Fibroblast of lung (primary cell): ENCODE results near the gene PDGFC. TPM values are rescaled to one million over a fixed set of nuclear protein-coding genes. Genes with fewer than 3 reads are reported as not detected.

Source experiments
- DNase-seq, 2 donors: peaks; one replicate each; pipeline versions ENCODE4 v3.0.0 to v3.0.0-alpha.2; 2010; ENCODE audit warnings: low read depth in 2 of 2
- H2AFZ ChIP-seq: 2 replicates; pipeline ENCODE4 v1.5.1; 2012; ENCODE audit warnings: low read length, control low read depth, inconsistent platforms
- H3K27ac ChIP-seq: 2 replicates; pipeline ENCODE4 v1.5.1; 2011; ENCODE audit warnings: low read length, control low read depth; ENCODE audit not compliant: insufficient read depth
- H3K27me3 ChIP-seq: 2 replicates; pipeline ENCODE4 v1.5.1; 2011; ENCODE audit warnings: mild to moderate bottlenecking, low read length; ENCODE audit not compliant: control insufficient read depth, insufficient read depth
- H3K36me3 ChIP-seq: 2 replicates; pipeline ENCODE4 v1.5.1; 2011; ENCODE audit warnings: low read length; ENCODE audit not compliant: control insufficient read depth, insufficient read depth
- H3K4me1 ChIP-seq: 2 replicates; pipeline ENCODE4 v1.5.1; 2011; ENCODE audit warnings: low read length; ENCODE audit not compliant: control insufficient read depth, insufficient read depth; ENCODE audit errors: extremely low read depth
- H3K4me2 ChIP-seq: 2 replicates; pipeline ENCODE4 v1.5.1; 2011; ENCODE audit warnings: low read length, control low read depth; ENCODE audit not compliant: insufficient read depth; ENCODE audit errors: extremely low read depth
- H3K4me3 ChIP-seq, 4 experiments: fragments of 200-600 bp in 1 of 4; sonication (generic) in 1 of 4; replicated peaks in 1 of 4; 2 replicates each; pipeline ENCODE4 v1.5.1; 2011 to 2016; ENCODE audit warnings: low read length in 4 of 4, low read depth in 3 of 4, mild to moderate bottlenecking in 3 of 4, control low read depth in 2 of 4, inconsistent platforms in 1 of 4, mixed read lengths in 1 of 4; ENCODE audit not compliant: insufficient read depth in 1 of 4; ENCODE audit errors: control extremely low read depth in 1 of 4
- H3K79me2 ChIP-seq: 2 replicates; pipeline ENCODE4 v1.5.1; 2012; ENCODE audit warnings: mild to moderate bottlenecking, low read length, inconsistent platforms; ENCODE audit not compliant: control insufficient read depth, insufficient read depth
- H3K9ac ChIP-seq: 2 replicates; pipeline ENCODE4 v1.5.1; 2011; ENCODE audit warnings: mild to moderate bottlenecking, low read length, control low read depth; ENCODE audit not compliant: insufficient read depth
- H3K9me3 ChIP-seq: 2 replicates; pipeline ENCODE4 v1.5.1; 2012; ENCODE audit warnings: low read depth, low read length; ENCODE audit not compliant: control insufficient read depth, insufficient read depth
- H4K20me1 ChIP-seq: 2 replicates; pipeline ENCODE4 v1.5.1; 2011; ENCODE audit warnings: low read length; ENCODE audit not compliant: control insufficient read depth, insufficient read depth; ENCODE audit errors: extremely low read depth
- EZH2 ChIP-seq: IDR thresholded peaks from 2 replicates; pipeline ENCODE4 v1.5.1; 2012; ENCODE audit warnings: low read length, control low read depth, mild to moderate bottlenecking; ENCODE audit errors: missing control alignments
- polyA plus RNA-seq, 2 donors: library from polyadenylated mRNA; depleted of rRNA in 1 of 2; stranded (reverse) in 1 of 2; unstranded in 1 of 2; fragments of >200 nt; gene quantifications; 2 replicates each; pipeline ENCODE4 v1.2.1, GENCODE V29; 2011 to 2012; ENCODE audit warnings: missing spikeins in 1 of 2
- total RNA-seq: library from RNA; depleted of rRNA; stranded (reverse); fragments of >200 nt; gene quantifications from 2 replicates; pipeline ENCODE4 v1.2.1, GENCODE V29; 2014
- TF ChIP-seq, protein P1 (sequence below), 2 donors: IDR thresholded peaks in 1 of 2; conservative IDR thresholded peaks in 1 of 2; 1 replicate in 1 of 2; 2 replicates in 1 of 2; pipeline ENCODE4 v1.5.1; 2011 to 2012; ENCODE audit warnings: low read length in 2 of 2, control low read depth in 1 of 2, inconsistent platforms in 1 of 2, low read depth in 1 of 2, mild to moderate bottlenecking in 1 of 2

The PDGFC gene
- total and polyA plus RNA-seq, 2 donors (not counting 1 experiment from before 2014, with no cell fraction given) = 43.4 to 103 TPM

DNA sequence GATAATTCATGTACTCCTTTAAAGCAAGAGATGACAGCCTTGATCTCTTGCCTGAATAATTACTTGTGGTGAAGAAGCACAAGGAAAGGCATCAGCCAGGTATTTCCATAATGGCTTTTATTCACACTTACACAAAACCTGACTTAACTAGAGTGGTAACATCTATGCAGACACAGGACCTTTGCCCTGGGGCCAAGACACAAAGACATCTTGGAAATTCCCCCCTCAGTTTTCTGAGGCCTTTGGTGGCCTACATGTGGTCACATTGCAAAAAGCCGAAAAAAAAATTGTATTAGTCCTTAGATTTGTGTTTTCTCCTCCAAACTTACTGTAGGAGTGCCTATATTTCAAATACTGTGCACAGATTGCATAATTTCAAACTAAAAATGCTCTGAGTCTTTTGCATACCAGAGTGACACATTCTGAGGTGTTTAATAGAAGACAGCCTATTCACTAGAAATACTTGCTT, 172.4 kb downstream of the PDGFC start:
- DNase-seq = peak; percentile 57 to 66
- H3K9ac ChIP-seq = no peak overlapping the region
- H3K27me3 ChIP-seq = no peaks in the 10 kb centered on the region
- no peak overlapping the region for H2AFZ ChIP-seq
- H3K27ac ChIP-seq = no peak overlapping the region
- peaks cover 2% of the 10 kb centered on the region for H3K79me2 ChIP-seq
- peaks cover 2% of the 10 kb centered on the region for H3K36me3 ChIP-seq
- H3K9me3 ChIP-seq = no peaks in the 10 kb centered on the region
- no peaks in the 10 kb centered on the region for H4K20me1 ChIP-seq
- no peak overlapping the region for H3K4me3 ChIP-seq
- H3K4me2 ChIP-seq = no peak overlapping the region
- peaks cover 3% of the 10 kb centered on the region for H3K4me1 ChIP-seq
- TF ChIP-seq, protein P1, sequence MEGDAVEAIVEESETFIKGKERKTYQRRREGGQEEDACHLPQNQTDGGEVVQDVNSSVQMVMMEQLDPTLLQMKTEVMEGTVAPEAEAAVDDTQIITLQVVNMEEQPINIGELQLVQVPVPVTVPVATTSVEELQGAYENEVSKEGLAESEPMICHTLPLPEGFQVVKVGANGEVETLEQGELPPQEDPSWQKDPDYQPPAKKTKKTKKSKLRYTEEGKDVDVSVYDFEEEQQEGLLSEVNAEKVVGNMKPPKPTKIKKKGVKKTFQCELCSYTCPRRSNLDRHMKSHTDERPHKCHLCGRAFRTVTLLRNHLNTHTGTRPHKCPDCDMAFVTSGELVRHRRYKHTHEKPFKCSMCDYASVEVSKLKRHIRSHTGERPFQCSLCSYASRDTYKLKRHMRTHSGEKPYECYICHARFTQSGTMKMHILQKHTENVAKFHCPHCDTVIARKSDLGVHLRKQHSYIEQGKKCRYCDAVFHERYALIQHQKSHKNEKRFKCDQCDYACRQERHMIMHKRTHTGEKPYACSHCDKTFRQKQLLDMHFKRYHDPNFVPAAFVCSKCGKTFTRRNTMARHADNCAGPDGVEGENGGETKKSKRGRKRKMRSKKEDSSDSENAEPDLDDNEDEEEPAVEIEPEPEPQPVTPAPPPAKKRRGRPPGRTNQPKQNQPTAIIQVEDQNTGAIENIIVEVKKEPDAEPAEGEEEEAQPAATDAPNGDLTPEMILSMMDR (conservative IDR thresholded peaks at IDR 0.05 in 1 of 2, IDR thresholded peaks at IDR 0.05 in 1 of 2; ENCODE audit: low read depth in 1 of 2, low read length in 2 of 2) = no peak
- TF ChIP-seq EZH2 = no peak

DNA sequence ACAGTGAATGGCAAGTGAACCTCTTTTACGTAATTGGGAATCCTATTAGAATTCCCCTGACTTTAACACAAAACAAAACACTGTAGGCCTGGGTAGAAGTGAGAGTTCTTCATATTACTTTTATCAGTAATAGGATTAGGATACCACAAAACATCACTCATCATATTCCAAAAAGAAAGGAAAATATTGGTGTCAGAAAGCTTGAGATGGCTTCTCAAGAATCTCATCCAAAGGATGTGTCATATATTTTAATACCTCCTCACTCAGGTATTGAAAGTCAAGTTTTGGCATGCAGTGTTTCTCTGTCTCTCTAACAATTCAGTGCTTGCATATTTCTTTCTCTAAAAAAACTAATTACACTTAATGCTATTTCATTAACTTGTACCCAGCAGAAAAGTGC, 173.2 kb downstream of the PDGFC start:
- Histone ChIP-seq H3K4me1 (peaks cover 3% of the 10 kb centered on the region), H2AFZ (no peak overlapping the region), H3K27me3 (no peaks in the 10 kb centered on the region), H3K79me2 (peaks cover 2% of the 10 kb centered on the region), H3K9me3 (no peaks in the 10 kb centered on the region), H3K27ac (no peak overlapping the region), H4K20me1 (no peaks in the 10 kb centered on the region), H3K4me2 (no peak overlapping the region), H3K4me3 (no peak overlapping the region), H3K9ac (no peak overlapping the region), H3K36me3 (peaks cover 2% of the 10 kb centered on the region)
- no peak for TF ChIP-seq EZH2
- TF ChIP-seq, protein P1 (conservative IDR thresholded peaks at IDR 0.05 in 1 of 2, IDR thresholded peaks at IDR 0.05 in 1 of 2; ENCODE audit: low read depth in 1 of 2, low read length in 2 of 2) = no peak
- no peak for DNase-seq

DNA sequence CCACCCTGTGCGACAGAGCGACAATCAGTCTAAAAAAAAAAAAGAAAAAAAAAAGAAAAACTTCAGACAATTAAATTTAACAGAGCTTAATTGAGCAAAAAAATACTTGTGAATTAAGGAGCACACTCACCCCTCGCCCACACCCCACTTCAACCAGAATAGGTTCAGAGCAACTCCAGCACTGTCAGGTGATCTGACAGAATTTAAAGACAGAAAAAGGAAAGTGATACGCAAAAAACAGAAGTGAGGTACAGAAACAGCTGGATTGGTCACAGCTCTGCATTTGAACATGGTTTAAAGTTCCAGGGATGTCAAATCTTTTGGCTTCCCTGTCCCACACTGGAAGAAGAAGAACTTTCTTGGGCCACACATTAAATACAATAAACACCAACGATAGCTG, 174.4 kb downstream of the PDGFC start:
- no peaks in the 10 kb centered on the region for H3K9me3 ChIP-seq
- H3K4me1 ChIP-seq = peaks cover 3% of the 10 kb centered on the region
- no peak overlapping the region for H3K4me3 ChIP-seq
- peaks cover 2% of the 10 kb centered on the region for H3K36me3 ChIP-seq
- DNase-seq = no peak
- peaks cover 2% of the 10 kb centered on the region for H3K79me2 ChIP-seq
- no peak overlapping the region for H2AFZ ChIP-seq
- H3K4me2 ChIP-seq = no peak overlapping the region
- H3K27ac ChIP-seq = no peak overlapping the region
- no peaks in the 10 kb centered on the region for H3K27me3 ChIP-seq
- no peaks in the 10 kb centered on the region for H4K20me1 ChIP-seq
- TF ChIP-seq, protein P1 (conservative IDR thresholded peaks at IDR 0.05 in 1 of 2, IDR thresholded peaks at IDR 0.05 in 1 of 2; ENCODE audit: low read depth in 1 of 2, low read length in 2 of 2) = no peak
- TF ChIP-seq EZH2 = no peak
- no peak overlapping the region for H3K9ac ChIP-seq
